Common myeloid progenitor, CD34-positive (primary cell): Measurements from ENCODE around the gene TCF3.
A peak's percentile ranks its signal among the peaks of the same experiment; 100 is the strongest.

ENCODE experiments used
- CTCF ChIA-PET: fragments of 350-600 bp; sonication (Branson Sonifier 250); formaldehyde crosslinking; loops from one replicate; lab custom pipeline; 2021; ENCODE audit warnings: antibody characterized with exemption; lab: Charles Lee
- POLR2A ChIA-PET: fragments of 350-600 bp; sonication (Branson Sonifier 250); formaldehyde crosslinking; loops from one replicate; lab custom pipeline; 2021; ENCODE audit warnings: antibody characterized with exemption; lab: Charles Lee
- DNase-seq, 3 donors: peaks; one replicate each; pipeline versions ENCODE4 v3.0.0 to v3.0.0-alpha.2; 2013
- H3K27ac ChIP-seq, 2 experiments: 1 replicate in 1 of 2; 2 replicates in 1 of 2; pipeline ENCODE4 v1.7.0; 2013; ENCODE audit warnings: inconsistent platforms in 2 of 2, low read length in 2 of 2, mild to moderate bottlenecking in 2 of 2, low read depth in 1 of 2, moderate library complexity in 1 of 2; ENCODE audit not compliant: severe bottlenecking in 2 of 2, insufficient read depth in 1 of 2, poor library complexity in 1 of 2
- H3K27me3 ChIP-seq, 5 experiments: replicated peaks in 2 of 5; 1 replicate in 3 of 5; 2 replicates in 2 of 5; pipeline versions ENCODE4 v1.6.1 to v1.7.0; 2013; ENCODE audit warnings: low read length in 4 of 5, mild to moderate bottlenecking in 2 of 5, moderate library complexity in 2 of 5, inconsistent platforms in 1 of 5; ENCODE audit not compliant: insufficient read depth in 5 of 5, control insufficient read depth in 4 of 5
- H3K36me3 ChIP-seq, 4 experiments: 1 replicate in 2 of 4; 2 replicates in 2 of 4; pipeline versions ENCODE4 v1.6.1 to v1.7.0; 2013; ENCODE audit warnings: low read length in 3 of 4, control low read depth in 1 of 4, mild to moderate bottlenecking in 1 of 4; ENCODE audit not compliant: control insufficient read depth in 4 of 4, insufficient read depth in 4 of 4
- H3K4me1 ChIP-seq, 4 experiments: 1 replicate in 3 of 4; 2 replicates in 1 of 4; pipeline versions ENCODE4 v1.6.1 to v1.7.1; 2013; ENCODE audit warnings: low read length in 3 of 4, mild to moderate bottlenecking in 3 of 4, control low read depth in 1 of 4, inconsistent platforms in 1 of 4, moderate library complexity in 1 of 4; ENCODE audit not compliant: control insufficient read depth in 4 of 4, insufficient read depth in 4 of 4; ENCODE audit errors: control extremely low read depth in 1 of 4
- H3K4me3 ChIP-seq, 7 experiments: 1 replicate in 4 of 7; 2 replicates in 3 of 7; pipeline versions ENCODE4 v1.5.1 to v1.7.0; 2013; ENCODE audit warnings: mild to moderate bottlenecking in 7 of 7, low read length in 6 of 7, moderate library complexity in 6 of 7, inconsistent platforms in 2 of 7, low read depth in 2 of 7, control low read depth in 1 of 7; ENCODE audit not compliant: insufficient read depth in 4 of 7, control insufficient read depth in 1 of 7; ENCODE audit errors: extremely low read depth in 1 of 7
- H3K9me3 ChIP-seq, 5 experiments: 1 replicate in 4 of 5; 2 replicates in 1 of 5; pipeline versions ENCODE4 v1.6.1 to v1.7.1; 2013; ENCODE audit warnings: low read length in 4 of 5, mild to moderate bottlenecking in 2 of 5, inconsistent platforms in 1 of 5, low read depth in 1 of 5, moderate library complexity in 1 of 5; ENCODE audit not compliant: control insufficient read depth in 4 of 5, insufficient read depth in 2 of 5; ENCODE audit errors: control extremely low read depth in 1 of 5
- WGBS: methylation state at CpG from one replicate; pipeline ENCODE4 v1.1.5; 2013; ENCODE audit not compliant: insufficient coverage; 5-methylcytosine and 5-hydroxymethylcytosine counted together

Gene TCF3

DNA sequence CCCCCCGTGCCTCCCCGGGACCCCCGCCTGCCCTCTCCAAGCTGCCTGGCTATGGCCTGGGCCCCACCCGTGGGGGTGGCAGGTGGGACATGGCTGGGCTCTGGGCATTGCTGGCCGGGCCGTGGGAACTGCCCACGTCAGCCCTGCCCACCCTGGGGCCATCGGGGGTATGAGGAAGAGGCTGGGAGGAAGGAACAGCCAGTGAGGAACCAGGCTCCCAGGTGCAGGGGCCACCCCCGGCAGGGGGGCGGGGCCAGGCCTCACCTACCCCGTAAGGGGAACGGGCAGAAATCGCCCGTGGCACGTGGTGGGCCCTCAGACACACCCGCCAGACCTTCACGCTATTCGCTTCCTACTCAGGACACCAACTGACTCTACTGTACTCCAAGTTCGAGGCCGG, 22.4 kb downstream of the TCF3 start:
- H3K27me3 ChIP-seq: no peaks in the 10 kb centered on the region
- H3K4me1 ChIP-seq: no peaks in the 10 kb centered on the region
- H3K9me3 ChIP-seq: no peaks in the 10 kb centered on the region
- no peak overlapping the region for H3K4me3 ChIP-seq
- DNase-seq: no peak
- POLR2A ChIA-PET: no interaction called here
- H3K27ac ChIP-seq: no peak overlapping the region
- H3K36me3 ChIP-seq: peaks cover 8 to 52% (median 34%) of the 10 kb centered on the region in 4 experiments
- WGBS: 89% methylated on average over 15 of the region's 20 CpGs
- CTCF ChIA-PET: no interaction called here

DNA sequence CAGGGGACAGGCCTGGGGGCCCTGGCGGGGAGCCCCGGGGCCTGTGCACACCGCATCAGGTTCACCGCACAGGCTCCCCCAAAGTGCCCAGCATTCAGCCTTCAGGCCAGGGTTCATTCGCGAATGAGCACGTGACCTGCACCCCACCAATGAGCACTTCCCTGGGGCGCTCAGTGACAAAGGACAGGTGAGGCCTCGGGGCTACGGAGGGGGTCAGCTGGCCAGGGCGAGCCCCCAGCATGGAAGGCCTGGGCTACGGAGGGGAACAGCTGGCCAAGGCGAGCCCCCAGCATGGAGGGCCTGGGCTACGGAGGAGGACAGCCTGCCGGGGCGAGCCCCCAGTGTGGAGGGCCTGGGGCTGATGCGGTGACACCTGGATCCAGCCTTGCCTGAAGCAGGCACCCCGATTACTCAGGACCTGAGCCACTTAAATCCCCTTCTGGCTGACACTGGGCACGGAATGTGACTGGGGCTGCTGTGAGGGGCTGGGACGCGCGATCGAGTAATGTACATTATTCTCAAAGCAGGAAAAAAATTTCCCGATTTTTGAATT, 23.1 kb downstream of the TCF3 start:
- POLR2A ChIA-PET: no interaction called here
- 97% methylated on average over 19 of the region's 24 CpGs for whole genome bisulfite sequencing
- Histone ChIP-seq H3K4me1 (peaks cover 0 to 3% (median 0%) of the 10 kb centered on the region in 4 experiments), H3K9me3 (no peaks in the 10 kb centered on the region), H3K36me3 (peaks cover 6 to 52% (median 29%) of the 10 kb centered on the region in 4 experiments), H3K27me3 (no peaks in the 10 kb centered on the region), H3K27ac (no peak overlapping the region), H3K4me3 (no peak overlapping the region)
- CTCF ChIA-PET: no interaction called here
- no peak for DNase-seq

DNA sequence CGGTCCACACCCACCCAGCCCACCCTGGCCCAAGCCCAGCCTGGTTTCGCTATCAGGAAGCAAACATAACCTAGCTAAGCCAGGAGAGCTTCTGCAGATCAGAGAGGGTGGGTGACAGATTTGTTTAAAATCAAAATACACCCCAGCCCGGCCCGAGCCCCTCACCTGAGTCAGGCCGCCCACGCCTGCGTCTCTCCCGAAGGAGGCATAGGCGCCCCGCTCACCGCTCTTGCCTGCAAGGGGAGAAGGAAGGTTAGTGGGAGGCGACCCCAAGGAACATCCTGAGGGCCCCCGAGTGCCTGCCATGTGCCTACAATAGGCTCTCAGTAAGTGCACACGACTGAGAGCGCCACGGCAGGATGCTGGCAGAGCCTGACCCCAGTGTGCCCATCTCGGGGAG, 25.2 kb downstream of the TCF3 start:
- no peaks in the 10 kb centered on the region for H3K27me3 ChIP-seq
- POLR2A ChIA-PET: no interaction called here
- H3K36me3 ChIP-seq: peaks cover 6 to 55% (median 25%) of the 10 kb centered on the region in 4 experiments
- no peak for DNase-seq
- H3K27ac ChIP-seq: no peak overlapping the region
- WGBS: 98% methylated on average over 16 of the region's 17 CpGs
- CTCF ChIA-PET: interaction anchor here (1.1 kb wide), 1 partner anchor 15 kb away, joined by 3 read pairs; no protein-coding TSS in a partner anchor
- H3K4me1 ChIP-seq: peaks cover 0 to 3% (median 0%) of the 10 kb centered on the region in 4 experiments
- H3K9me3 ChIP-seq: no peaks in the 10 kb centered on the region
- H3K4me3 ChIP-seq: no peak overlapping the region

DNA sequence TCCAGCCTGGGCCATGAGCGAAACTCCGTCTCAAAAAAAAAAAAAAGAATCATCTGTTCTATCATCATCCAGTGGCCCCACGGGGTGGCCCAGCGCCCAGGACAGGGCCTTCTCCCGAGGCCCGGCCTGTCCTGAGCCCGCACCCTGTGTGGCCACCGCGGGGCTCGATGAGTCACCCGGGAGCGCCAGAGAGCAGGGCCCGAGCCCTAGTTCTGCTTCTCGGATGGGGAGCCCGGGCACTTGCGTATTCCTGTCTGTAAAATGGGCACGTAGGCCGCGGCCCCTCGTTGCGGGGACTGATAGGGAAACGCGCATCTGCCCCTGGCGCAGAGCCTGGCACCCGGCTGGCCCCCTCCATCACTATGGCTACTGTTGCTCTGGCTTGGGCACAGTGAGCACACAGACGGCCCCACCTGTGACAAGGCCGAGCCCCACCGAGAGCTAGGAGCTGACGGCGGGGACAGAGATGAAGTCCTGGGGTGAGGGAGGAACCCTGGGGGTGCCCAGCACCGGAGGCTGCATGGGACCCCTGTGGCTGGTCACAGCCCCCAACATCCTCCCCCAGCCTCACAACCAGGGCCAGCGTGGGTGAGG, 25.9 kb downstream of the TCF3 start:
- H3K4me1 ChIP-seq: peaks cover 0 to 3% (median 0%) of the 10 kb centered on the region in 4 experiments
- 99% methylated on average over 26 of the region's 32 CpGs for WGBS
- ChIA-PET POLR2A (no interaction called here), CTCF (interaction anchor here (1.1 kb wide), 1 partner anchor 14 kb away, joined by 3 read pairs; no protein-coding TSS in a partner anchor)
- no peak overlapping the region for H3K27ac ChIP-seq
- DNase-seq: no peak
- no peaks in the 10 kb centered on the region for H3K27me3 ChIP-seq
- H3K9me3 ChIP-seq: no peaks in the 10 kb centered on the region
- no peak overlapping the region for H3K4me3 ChIP-seq
- H3K36me3 ChIP-seq: peaks cover 6 to 52% (median 27%) of the 10 kb centered on the region in 4 experiments

DNA sequence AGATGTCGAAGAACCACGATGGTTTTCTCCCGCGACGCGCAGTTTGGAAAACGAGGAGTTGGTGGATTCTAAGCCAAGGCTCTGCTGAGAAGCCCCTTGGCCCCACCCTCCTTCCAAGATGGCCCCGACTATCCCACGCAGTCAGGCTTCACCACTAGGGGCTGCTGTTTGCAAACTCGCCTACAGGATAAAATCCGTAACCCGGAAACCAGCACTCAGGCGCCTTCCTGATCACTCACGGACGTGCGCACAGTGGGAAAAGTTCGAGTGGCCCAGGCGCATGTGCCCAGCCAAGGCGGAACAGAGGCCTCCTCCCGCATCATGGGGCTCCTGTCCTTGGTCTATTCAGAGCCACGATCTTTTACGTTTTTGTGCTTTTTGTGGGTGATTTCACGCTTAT, 28.0 kb downstream of the TCF3 start:
- H3K27ac ChIP-seq: no peak overlapping the region
- no peak overlapping the region for H3K4me3 ChIP-seq
- peak; percentile 57 to 88 (median 84) for DNase-seq
- peaks cover 0 to 3% (median 0%) of the 10 kb centered on the region in 4 experiments for H3K4me1 ChIP-seq
- H3K36me3 ChIP-seq: peaks cover 4 to 58% (median 34%) of the 10 kb centered on the region in 4 experiments
- ChIA-PET POLR2A (interaction anchor here (0.9 kb wide), 1 partner anchor 27 kb away, joined by 4 read pairs; no protein-coding TSS in a partner anchor), CTCF (interaction anchor here (0.5 to 1.7 kb wide), 7 partner anchors 15 to 168 kb away, joined by 3 to 7 read pairs (median 3); no protein-coding TSS in a partner anchor)
- no peaks in the 10 kb centered on the region for H3K27me3 ChIP-seq
- H3K9me3 ChIP-seq: no peaks in the 10 kb centered on the region
- 67% methylated on average over 21 of the region's 23 CpGs for WGBS

DNA sequence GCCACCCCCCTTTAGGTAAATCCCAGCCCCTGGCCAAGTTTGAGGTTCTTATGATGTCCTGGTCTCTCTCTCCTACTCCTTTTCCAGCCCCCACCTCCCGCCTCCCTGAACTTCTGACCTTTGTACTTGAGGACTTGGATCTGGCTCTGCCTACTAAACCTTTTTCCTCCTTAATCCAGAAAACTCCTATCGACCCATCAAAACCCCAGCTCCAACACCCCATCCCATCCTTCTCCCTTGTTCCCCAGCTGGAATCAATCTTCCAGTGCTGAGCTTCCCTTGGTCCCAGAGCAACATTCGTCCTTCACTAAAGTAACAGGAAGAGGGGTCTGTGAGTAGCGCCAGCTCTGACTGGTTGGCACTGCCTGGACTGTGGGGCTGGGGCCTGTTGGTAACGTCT, 29.9 kb downstream of the TCF3 start:
- ChIA-PET CTCF (interaction anchor here (0.8 to 1.3 kb wide), 3 partner anchors 48 to 145 kb away, joined by 3 to 5 read pairs (median 3); no protein-coding TSS in a partner anchor), POLR2A (no interaction called here)
- no peaks in the 10 kb centered on the region for H3K9me3 ChIP-seq
- no peaks in the 10 kb centered on the region for H3K27me3 ChIP-seq
- no peak for DNase-seq
- peaks cover 7 to 72% (median 46%) of the 10 kb centered on the region in 4 experiments for H3K36me3 ChIP-seq
- no peak overlapping the region for H3K4me3 ChIP-seq
- H3K4me1 ChIP-seq: peaks cover 0 to 3% (median 0%) of the 10 kb centered on the region in 4 experiments
- WGBS: 98% methylated on average over 4 of the region's 5 CpGs
- no peak overlapping the region for H3K27ac ChIP-seq

DNA sequence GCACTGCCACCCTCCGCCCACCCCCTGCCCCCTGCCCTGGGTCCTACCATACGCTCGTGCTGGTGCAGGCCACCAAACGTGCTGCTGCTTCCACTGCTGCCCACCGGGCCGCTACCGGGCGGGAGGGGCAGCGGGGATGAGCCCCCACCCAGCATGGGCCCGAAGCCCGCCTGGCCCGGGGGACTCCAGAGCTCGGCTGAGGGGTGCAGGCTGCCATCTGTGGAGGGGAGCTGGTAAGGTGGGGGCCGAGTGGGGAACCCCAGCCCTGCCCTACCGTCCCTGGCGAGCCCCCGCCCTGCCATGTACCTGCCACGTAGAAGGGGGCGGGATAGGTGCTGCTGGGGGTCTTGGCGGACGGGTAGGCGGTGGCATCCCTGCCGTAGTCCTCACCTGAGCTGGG, 30.4 kb downstream of the TCF3 start:
- no peaks in the 10 kb centered on the region for H3K27me3 ChIP-seq
- H3K27ac ChIP-seq: no peak overlapping the region
- H3K36me3 ChIP-seq: peaks cover 9 to 78% (median 50%) of the 10 kb centered on the region in 4 experiments
- DNase-seq: no peak
- ChIA-PET POLR2A (no interaction called here), CTCF (interaction anchor here (0.8 kb wide), 1 partner anchor 49 kb away, joined by 3 read pairs; no protein-coding TSS in a partner anchor)
- 98% methylated on average over 21 of the region's 23 CpGs for WGBS
- H3K9me3 ChIP-seq: no peaks in the 10 kb centered on the region
- no peak overlapping the region for H3K4me3 ChIP-seq
- H3K4me1 ChIP-seq: peaks cover 0 to 3% (median 0%) of the 10 kb centered on the region in 4 experiments
